Thoracic aorta (tissue), 2 donors: ENCODE measurements around the gene KLF6. TPM values are rescaled to one million over a fixed set of nuclear protein-coding genes. Genes with fewer than 3 reads are reported as not detected.

ENCODE experiments used
- ATAC-seq: fragments of 150-250 bp; one replicate; pipeline ENCODE4 v1.8.0; 2017; ENCODE audit warnings: low read depth; ENCODE audit not compliant: insufficient number of reproducible peaks, low FRiP score
- DNase-seq: peaks from one replicate; pipeline ENCODE4 v3.0.0-alpha.2; 2020; ENCODE audit warnings: low spot score
- H3K27ac ChIP-seq, 2 donors: fragments of 200-600 bp; sonication (generic); 1 replicate in 1 of 2; 2 replicates in 1 of 2; pipeline ENCODE4 v1.5.1; 2016; ENCODE audit warnings: mild to moderate bottlenecking in 2 of 2, moderate library complexity in 2 of 2
- H3K27me3 ChIP-seq: fragments of 200-600 bp; sonication (generic); replicated peaks from 2 replicates; pipeline ENCODE4 v1.6.0; 2016; ENCODE audit warnings: mild to moderate bottlenecking; ENCODE audit not compliant: insufficient read depth
- H3K36me3 ChIP-seq: fragments of 200-600 bp; sonication (generic); one replicate; pipeline ENCODE4 v1.5.1; 2016
- H3K4me1 ChIP-seq, 2 donors: fragments of 200-600 bp; sonication (generic); 1 replicate in 1 of 2; 2 replicates in 1 of 2; pipeline versions ENCODE4 v1.5.1 to v1.6.0; 2016; ENCODE audit warnings: low read depth in 2 of 2, mild to moderate bottlenecking in 1 of 2; ENCODE audit not compliant: control insufficient read depth in 1 of 2
- H3K4me3 ChIP-seq: fragments of 200-600 bp; sonication (generic); 2 replicates; pipeline ENCODE4 v1.5.1; 2016; ENCODE audit warnings: mild to moderate bottlenecking
- H3K9me3 ChIP-seq: fragments of 200-600 bp; sonication (generic); 2 replicates; pipeline ENCODE4 v1.5.1; 2016
- total RNA-seq, 2 donors: library from RNA; depleted of rRNA; stranded (reverse); fragments of >200 nt; gene quantifications; one replicate each; pipeline versions ENCODE4 v1.1.0 to v1.2.3, GENCODE V29; 2016
- TF ChIP-seq, protein P1 (sequence below): fragments of 200-600 bp; sonication (generic); IDR thresholded peaks from one replicate; pipeline ENCODE4 v1.5.1; 2019; ENCODE audit warnings: antibody characterized with exemption

KLF6 gene
- total RNA-seq, 2 donors from 2014 or later = 170 to 201 TPM

DNA sequence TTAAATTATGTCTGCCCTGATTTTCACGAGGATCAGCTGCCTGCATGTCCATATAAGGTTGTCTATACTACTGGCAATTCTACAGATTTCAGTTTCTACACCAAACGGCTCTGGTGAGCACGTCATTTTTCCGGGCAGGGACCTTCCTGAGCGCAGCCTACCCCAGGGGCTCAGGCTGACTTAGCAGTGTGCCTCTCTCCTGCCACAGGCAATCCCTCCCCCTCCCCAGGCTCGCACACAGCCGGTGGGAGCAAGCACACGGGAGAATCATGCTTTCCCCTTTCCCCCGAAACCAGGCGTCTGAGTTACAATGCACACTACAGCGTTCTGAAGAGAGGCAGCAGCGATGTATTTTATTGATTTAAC, 1.7 kb downstream of the KLF6 start:
- TF ChIP-seq, protein P1, sequence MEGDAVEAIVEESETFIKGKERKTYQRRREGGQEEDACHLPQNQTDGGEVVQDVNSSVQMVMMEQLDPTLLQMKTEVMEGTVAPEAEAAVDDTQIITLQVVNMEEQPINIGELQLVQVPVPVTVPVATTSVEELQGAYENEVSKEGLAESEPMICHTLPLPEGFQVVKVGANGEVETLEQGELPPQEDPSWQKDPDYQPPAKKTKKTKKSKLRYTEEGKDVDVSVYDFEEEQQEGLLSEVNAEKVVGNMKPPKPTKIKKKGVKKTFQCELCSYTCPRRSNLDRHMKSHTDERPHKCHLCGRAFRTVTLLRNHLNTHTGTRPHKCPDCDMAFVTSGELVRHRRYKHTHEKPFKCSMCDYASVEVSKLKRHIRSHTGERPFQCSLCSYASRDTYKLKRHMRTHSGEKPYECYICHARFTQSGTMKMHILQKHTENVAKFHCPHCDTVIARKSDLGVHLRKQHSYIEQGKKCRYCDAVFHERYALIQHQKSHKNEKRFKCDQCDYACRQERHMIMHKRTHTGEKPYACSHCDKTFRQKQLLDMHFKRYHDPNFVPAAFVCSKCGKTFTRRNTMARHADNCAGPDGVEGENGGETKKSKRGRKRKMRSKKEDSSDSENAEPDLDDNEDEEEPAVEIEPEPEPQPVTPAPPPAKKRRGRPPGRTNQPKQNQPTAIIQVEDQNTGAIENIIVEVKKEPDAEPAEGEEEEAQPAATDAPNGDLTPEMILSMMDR = no peak

DNA sequence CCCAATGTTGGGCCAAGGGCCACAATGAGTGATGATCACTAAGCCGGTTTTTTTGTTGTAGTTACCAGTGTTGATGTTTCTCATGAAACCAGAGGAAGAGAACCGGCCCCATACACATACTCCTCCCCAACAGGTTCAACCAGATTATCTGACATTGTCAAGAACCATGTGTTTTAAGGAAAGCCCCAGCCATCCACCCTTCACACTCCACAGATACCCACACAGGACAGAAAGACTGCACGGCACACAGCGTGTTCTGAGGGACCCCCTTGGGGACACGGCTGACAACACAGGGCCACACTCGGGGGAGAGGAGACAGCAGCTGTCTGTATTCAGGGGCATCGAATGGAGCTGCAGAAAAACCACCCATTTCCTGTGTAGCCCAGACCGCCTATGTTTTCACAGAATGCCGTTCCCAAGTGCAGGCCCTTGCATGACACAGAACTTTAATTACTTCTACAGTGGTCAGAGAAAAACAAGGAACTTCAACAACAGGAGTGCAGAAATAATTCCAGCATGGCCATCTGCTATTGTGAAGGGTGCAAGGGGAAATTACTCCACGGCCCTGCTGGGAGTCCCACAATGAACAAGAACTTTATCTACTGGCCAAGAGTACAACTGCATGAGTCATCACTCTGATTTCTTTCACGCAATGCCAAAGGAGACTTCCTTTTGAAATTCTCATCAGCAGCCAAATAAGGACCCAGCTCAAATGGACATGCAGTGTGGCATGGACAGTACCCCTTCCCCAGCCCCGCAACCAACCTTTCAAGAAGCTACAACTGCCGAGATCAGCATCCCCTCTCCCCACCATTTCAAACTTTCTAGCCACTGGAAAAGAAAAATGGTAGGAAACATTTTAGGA, 2.3 kb downstream of the KLF6 start:
- peaks cover 41% of the 10 kb centered on the region for H3K36me3 ChIP-seq
- DNase-seq = no peak
- ATAC-seq = peak; percentile 42

More for the DNA sequence above, 1.7 kb downstream of the KLF6 start:
- Histone ChIP-seq H3K27ac (peak overlapping the region; percentile 96 to 99), H3K4me1 (peaks cover 11 to 27% of the 10 kb centered on the region in 2 donors), H3K36me3 (peaks cover 35% of the 10 kb centered on the region), H3K27me3 (no peaks in the 10 kb centered on the region), H3K9me3 (no peaks in the 10 kb centered on the region), H3K4me3 (peak overlapping the region; percentile 83)
- ATAC-seq (peak; percentile 0), DNase-seq (no peak)

DNA sequence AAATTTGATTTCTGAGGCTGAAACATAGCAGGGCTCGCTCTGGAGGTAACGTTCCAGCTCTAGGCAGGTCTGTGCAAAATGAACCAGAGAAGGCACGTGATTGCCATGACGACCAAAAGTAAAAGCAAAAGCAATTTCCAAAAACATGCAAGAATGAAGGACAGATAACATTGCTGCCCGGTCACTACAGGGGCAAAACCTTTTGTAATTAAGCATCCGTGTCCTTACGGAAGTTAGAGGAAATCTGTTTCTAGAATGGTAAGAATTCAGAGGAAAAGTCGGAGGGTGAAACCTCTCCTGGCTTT, 2.9 kb downstream of the KLF6 start:
- H3K9me3 ChIP-seq = no peaks in the 10 kb centered on the region
- no peaks in the 10 kb centered on the region for H3K27me3 ChIP-seq
- peaks cover 22 to 38% of the 10 kb centered on the region in 2 donors for H3K4me1 ChIP-seq
- no peak for DNase-seq
- H3K4me3 ChIP-seq = peak overlapping the region; percentile 83
- H3K27ac ChIP-seq = peak overlapping the region; percentile 96 to 99
- H3K36me3 ChIP-seq = peaks cover 42% of the 10 kb centered on the region
- TF ChIP-seq, protein P1 = no peak
- no peak for ATAC-seq

More for the DNA sequence above, 2.3 kb downstream of the KLF6 start:
- TF ChIP-seq, protein P1 = no peak
- Histone ChIP-seq H3K4me3 (peak overlapping the region; percentile 83), H3K4me1 (peaks cover 18 to 33% of the 10 kb centered on the region in 2 donors), H3K27ac (peak overlapping the region; percentile 96 to 99), H3K9me3 (no peaks in the 10 kb centered on the region), H3K27me3 (no peaks in the 10 kb centered on the region)

DNA sequence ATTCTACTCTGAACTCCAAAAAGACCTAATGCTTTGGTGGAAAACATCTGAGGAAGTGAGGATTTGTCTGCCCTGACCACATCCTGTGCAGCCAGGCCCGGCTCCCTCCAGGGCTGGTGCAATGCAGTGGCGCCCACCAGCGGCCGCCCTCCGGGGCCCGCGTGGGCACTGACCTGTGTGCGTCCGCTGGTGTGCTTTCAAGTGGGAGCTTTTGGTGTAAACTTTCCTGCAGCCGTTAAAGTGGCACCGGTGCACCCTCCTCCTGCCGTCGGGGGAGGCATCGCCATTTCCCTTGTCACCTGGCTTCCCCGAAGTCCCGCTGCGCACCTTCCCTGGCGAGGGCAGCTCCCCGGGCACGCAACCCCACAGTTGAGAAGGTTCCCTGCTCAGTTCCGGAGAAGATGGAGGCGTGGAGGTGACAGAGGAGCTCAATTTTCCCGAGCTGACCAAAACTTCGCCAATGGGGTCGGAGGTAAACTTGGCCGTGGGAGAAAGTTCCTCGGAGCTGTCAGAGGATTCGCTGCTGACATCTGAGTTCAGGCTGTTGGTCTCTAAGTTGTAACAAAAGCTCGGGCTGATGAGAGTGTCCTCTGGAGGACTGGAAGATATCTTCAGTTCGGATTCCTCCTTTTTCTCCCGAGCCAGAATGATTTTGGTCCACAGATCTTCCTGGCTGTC, 3.4 kb downstream of the KLF6 start:
- H3K36me3 ChIP-seq = peaks cover 42% of the 10 kb centered on the region
- H3K4me1 ChIP-seq = peaks cover 27 to 43% of the 10 kb centered on the region in 2 donors
- TF ChIP-seq, protein P1 = peak; percentile 58
- DNase-seq (no peak), ATAC-seq (no peak)
- H3K9me3 ChIP-seq = no peaks in the 10 kb centered on the region
- H3K4me3 ChIP-seq = peak overlapping the region; percentile 83
- peak overlapping the region; percentile 96 to 99 for H3K27ac ChIP-seq
- no peaks in the 10 kb centered on the region for H3K27me3 ChIP-seq

DNA sequence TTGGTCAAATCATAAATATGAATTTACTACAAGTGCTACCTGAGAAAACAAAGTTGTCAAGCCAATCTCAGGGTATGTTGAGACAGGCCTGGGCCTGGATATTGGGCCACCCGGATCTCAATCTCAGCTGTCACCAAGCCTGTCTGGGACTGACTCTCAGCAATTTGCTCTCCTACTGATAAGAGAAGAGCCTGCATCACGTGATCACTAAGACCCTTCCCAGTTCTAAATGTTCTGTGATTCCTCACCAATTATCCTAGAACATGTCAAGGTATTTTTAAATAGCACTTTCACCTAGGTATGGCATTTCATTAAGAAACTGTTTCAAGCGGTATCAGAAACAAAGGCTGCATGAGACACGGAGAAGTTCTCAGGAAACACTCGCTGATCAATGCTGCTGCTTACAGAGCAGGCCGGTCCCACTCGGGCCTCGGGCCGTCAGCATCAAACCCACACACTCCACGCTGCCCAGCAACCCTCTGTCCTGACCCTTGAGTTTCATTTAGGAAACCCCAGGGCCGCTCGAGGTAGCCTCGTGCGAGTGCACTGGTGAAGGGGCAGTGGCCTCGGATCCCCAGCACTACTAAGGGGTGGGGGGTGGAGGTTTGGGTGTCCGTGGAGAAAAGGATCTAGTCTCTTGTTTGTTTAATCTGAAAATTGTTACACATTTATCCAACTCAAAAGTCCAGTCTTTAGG, 4.1 kb downstream of the KLF6 start:
- H3K36me3 ChIP-seq = peaks cover 47% of the 10 kb centered on the region
- H3K4me1 ChIP-seq = peaks cover 33 to 49% of the 10 kb centered on the region in 2 donors
- TF ChIP-seq, protein P1 = no peak
- ATAC-seq (no peak), DNase-seq (no peak)
- no peaks in the 10 kb centered on the region for H3K9me3 ChIP-seq
- H3K27ac ChIP-seq = peak overlapping the region; percentile 96 to 99
- H3K27me3 ChIP-seq = no peaks in the 10 kb centered on the region
- peak overlapping the region; percentile 83 for H3K4me3 ChIP-seq
